AG04449 (cell line): Measurements from ENCODE around the gene DMKN.

Experiments
- CTCF ChIA-PET: fragments of 350-600 bp; formaldehyde crosslinking; extraction: SDS; loops from one replicate; lab custom pipeline; 2021; ENCODE audit warnings: antibody characterized with exemption; lab: Yijun Ruan, JAX
- POLR2A ChIA-PET: fragments of 400-600, 350-600 bp; formaldehyde crosslinking; extraction: SDS; loops from one replicate; lab custom pipeline; 2020; ENCODE audit warnings: antibody characterized with exemption, inconsistent platforms; lab: Yijun Ruan, JAX
- DNase-seq: peaks from one replicate; pipeline ENCODE4 v3.0.0-alpha.2; 2010; ENCODE audit warnings: low read depth, low spot score
- H3K4me3 ChIP-seq: 2 replicates; pipeline ENCODE4 v1.5.1; 2011; ENCODE audit warnings: low read depth, mild to moderate bottlenecking, control low read depth, low read length
- TF ChIP-seq, protein P1 (sequence below): IDR thresholded peaks from one replicate; pipeline ENCODE4 v1.5.1; 2011; ENCODE audit warnings: mild to moderate bottlenecking, moderate library complexity, low read length, control low read depth, inconsistent platforms; ENCODE audit not compliant: insufficient read depth; ENCODE audit errors: missing control alignments

The DMKN gene

DNA sequence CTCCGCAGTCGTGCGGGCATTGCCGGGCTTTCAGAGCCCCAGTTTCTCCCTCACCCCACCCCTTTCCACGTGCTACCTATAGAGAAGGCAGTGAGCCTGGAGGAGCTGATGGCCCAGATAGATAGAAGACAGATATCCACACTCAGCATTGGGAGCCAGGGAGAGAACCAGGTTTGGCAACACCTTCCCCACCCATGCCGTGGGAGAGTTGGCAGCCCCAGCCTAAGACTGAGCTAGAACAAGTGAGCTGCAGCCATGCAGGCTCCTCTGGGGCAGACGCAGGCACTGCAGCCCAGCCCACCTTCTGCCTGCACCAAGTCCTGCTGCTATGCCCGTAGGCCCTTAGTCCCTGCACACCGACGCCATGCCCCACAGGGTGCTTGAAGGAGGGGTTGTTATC is 12.8 kb downstream of the DMKN start:
- no peak for DNase-seq
- POLR2A ChIA-PET: no interaction called here

DNA sequence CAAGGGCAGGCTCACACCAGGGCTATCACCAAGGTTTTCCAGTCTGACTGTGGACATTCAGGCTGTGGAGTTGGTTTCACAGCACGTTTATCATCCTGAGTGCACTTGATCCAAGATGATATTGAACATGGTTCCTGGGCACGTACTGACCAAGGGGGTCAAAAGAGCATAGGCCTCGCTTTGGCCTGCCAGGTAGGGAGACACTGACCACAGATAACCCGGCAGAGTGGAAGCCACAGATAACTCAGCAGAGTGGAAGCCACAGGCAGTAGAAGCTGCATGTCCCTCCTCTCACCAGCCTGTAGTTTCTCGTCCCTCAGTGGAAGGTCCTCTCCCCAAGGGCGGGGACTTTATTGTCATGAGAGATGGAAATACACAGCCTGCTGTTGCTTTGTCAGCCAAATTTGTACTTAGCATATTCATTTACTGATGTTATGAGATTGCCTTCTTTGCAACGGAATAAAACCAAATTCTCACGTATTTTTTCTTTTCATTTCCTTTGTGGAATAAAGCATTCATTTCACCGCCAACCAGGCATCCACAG is 14.4 kb downstream of the DMKN start:
- DNase-seq: no peak
- H3K4me3 ChIP-seq: no peak overlapping the region
- ChIA-PET POLR2A (no interaction called here), CTCF (interaction anchor here (7.3 kb wide), 1 partner anchor 9 kb away, joined by 106 read pairs; no protein-coding TSS in a partner anchor)
- TF ChIP-seq, protein P1, sequence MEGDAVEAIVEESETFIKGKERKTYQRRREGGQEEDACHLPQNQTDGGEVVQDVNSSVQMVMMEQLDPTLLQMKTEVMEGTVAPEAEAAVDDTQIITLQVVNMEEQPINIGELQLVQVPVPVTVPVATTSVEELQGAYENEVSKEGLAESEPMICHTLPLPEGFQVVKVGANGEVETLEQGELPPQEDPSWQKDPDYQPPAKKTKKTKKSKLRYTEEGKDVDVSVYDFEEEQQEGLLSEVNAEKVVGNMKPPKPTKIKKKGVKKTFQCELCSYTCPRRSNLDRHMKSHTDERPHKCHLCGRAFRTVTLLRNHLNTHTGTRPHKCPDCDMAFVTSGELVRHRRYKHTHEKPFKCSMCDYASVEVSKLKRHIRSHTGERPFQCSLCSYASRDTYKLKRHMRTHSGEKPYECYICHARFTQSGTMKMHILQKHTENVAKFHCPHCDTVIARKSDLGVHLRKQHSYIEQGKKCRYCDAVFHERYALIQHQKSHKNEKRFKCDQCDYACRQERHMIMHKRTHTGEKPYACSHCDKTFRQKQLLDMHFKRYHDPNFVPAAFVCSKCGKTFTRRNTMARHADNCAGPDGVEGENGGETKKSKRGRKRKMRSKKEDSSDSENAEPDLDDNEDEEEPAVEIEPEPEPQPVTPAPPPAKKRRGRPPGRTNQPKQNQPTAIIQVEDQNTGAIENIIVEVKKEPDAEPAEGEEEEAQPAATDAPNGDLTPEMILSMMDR: no peak

More for the DNA sequence above, 12.8 kb downstream of the DMKN start:
- H3K4me3 ChIP-seq: no peak overlapping the region
- CTCF ChIA-PET: interaction anchor here (2.3 kb wide), 1 partner anchor 9 kb away, joined by 11 read pairs; no protein-coding TSS in a partner anchor
- TF ChIP-seq, protein P1: no peak

DNA sequence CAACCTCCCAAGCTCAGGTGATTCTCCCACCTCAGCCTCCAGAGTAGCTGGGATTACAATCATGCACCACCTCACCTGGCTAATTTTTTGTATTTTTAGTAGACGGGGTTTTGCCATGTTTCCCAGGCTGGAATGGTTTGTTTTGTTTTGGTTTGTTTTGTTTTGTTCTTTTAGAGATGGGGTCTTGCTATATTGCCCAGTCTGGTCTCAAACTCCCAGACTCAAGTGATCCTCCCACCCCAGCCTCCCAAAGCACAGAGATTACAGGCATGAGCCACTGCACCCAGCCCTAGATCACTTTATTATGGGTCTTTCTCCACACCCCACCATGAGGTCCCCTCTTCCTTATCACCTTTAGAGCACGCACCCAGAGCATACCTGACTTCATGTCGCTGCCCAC is 15.2 kb downstream of the DMKN start:
- no peak overlapping the region for H3K4me3 ChIP-seq
- TF ChIP-seq, protein P1: no peak
- ChIA-PET CTCF (interaction anchor here (7.3 to 8.2 kb wide), 2 partner anchors 10 to 145 kb away, joined by 93 to 106 read pairs; no protein-coding TSS in a partner anchor), POLR2A (no interaction called here)
- DNase-seq: no peak

DNA sequence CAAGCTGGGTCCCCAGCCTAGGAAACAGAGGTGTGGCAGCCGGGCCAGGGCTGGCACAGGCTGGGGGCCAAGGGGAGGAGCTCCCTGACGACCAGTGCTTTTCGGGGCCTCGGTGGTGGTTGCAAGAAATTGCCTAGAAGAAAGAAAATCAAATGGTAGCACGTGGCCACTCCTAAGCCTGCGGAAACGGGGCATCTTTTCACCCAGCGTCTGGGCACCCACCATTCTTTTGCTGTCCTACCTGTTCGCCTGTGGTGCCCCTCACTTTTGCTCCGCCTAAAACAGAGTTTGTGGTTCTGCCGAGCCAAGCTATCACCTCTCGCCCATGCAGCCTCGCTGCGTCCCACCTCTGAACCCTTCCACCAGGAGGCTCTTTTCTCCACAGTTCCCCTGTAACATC is 16.0 kb downstream of the DMKN start:
- no peak overlapping the region for H3K4me3 ChIP-seq
- ChIA-PET POLR2A (no interaction called here), CTCF (interaction anchor here (1.0 to 8.2 kb wide), 3 partner anchors 10 to 144 kb away, joined by 4 to 106 read pairs (median 93); no protein-coding TSS in a partner anchor)
- TF ChIP-seq, protein P1: no peak
- no peak for DNase-seq

DNA sequence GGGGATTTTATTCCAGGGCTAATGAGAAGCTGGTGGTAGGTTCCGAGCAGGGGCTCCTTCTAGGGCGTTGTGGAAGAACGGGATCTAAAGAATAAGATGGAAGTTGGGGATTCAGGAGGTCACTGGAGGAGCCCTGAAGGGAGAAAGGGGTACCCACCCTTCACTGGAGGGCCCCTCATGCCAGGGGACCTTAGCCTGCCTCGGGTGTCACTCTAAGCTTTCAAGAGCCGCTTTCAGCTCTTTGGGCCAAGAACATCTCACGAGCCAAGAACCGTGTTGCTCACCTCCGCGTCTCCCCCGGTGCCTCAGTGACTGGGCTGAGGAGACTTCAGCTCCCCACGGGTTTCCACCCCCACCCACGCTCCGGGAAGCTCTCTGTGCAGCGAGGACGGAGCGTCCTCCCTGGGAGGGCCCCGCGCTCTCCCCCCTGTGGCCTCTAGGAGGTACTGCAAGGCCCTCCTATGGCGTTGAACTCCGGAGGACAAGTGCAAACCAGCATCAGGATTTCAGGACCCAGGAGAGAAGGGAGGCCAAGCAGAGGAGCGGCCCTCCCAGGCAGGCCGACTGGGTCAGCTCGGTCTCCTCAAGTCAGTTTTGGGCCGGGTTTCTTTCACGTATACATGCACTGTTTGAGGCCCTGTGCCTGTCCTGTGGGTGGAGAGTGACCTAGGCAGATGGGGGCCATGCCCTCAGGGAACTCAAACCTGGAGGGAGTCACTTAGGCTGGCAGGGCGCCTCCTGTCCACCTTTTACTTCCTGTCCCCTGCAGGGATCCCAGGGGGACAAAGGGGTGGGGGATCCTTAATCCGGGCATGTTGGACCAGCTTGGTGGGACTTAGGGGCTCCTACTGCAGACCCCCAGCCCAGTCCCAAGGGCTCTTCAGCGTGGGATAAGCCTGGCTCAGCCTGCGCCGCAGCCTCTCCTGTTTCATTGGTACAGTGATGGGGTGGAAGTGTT is 18.1 kb downstream of the DMKN start:
- no peak overlapping the region for H3K4me3 ChIP-seq
- TF ChIP-seq, protein P1: peak; percentile 99
- ChIA-PET CTCF (interaction anchor here (0.6 to 8.2 kb wide), 18 partner anchors 8 to 158 kb away, joined by 3 to 106 read pairs (median 4); partner anchors contain the start of gene COX6B1), POLR2A (no interaction called here)
- no peak for DNase-seq

DNA sequence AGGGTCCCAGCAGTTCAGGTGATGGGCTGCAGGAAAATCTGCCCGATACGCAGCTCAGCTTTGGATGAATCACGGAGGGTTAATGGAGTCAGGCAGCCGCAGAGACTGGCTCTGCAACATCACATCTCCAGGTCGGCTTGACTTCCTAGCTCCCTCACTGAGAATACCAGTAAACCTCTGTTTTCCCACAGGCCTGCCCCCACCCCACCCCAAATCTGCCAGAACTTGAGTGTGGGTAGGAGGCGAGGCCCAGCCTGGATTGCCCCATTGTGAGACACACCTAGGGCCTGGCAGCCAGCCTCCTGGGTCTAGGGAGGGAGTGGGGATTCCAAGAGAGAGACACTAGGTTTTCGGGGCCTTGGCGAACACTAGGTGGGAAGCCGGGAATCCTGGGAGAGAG is 19.5 kb downstream of the DMKN start:
- TF ChIP-seq, protein P1: no peak
- CTCF ChIA-PET: interaction anchor here (2.3 to 8.2 kb wide), 3 partner anchors 9 to 140 kb away, joined by 10 to 106 read pairs (median 93); no protein-coding TSS in a partner anchor
- POLR2A ChIA-PET: no interaction called here
- no peak overlapping the region for H3K4me3 ChIP-seq
- DNase-seq: no peak
